Stimulated activated CD8-positive, alpha-beta memory T cell treated with anti-CD3 and anti-CD28 coated beads, Interleukin-4, amount 100 ng/mL, for 48 hours (primary cell): ENCODE data around the gene NPAS1.
"Not testable (repeated sequence)": the region's sequence is repeated elsewhere in the genome, so short reads cannot be mapped to it uniquely, and the experiment has no call there.

ENCODE experiments used
- DNase-seq: peaks from one replicate; pipeline ENCODE4 v3.0.0-alpha.2; 2020

Gene NPAS1

GRCh38 chr19:47047272-47047762, 27.7 kb downstream of the NPAS1 start:
- DNase-seq: no peak

DNA sequence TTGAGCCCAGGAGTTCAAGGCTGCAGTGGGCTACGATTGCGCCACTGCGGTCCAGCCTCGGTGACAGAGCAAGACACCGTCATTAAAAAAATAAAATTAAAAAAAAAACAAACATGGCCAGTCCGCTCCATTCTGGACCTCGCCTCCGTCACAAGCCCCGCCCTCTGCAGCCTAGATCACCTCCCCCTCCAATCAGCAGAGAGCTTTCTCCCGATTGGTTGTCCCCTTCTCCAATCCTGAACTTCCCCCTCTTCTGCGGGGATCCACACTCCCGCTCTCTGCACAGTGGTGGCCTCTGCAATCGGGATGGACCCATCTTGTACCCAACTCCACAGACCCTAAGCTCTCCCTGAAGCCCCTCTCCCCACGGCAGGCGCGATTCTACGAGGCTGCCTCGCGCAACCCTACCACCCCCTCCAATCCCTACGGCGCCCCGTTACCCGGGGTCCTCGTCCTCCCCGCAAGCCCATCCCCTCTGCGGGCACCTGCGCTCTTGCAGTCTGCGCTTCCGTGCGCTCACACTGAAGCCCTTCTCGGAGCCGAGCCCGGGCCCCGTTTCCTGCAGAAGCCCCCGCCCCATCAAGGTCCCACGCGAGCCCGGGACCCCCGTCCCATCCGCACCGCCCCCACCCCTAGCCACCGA, 28.2 kb downstream of the NPAS1 start:
- peak; percentile 86 for DNase-seq

DNA sequence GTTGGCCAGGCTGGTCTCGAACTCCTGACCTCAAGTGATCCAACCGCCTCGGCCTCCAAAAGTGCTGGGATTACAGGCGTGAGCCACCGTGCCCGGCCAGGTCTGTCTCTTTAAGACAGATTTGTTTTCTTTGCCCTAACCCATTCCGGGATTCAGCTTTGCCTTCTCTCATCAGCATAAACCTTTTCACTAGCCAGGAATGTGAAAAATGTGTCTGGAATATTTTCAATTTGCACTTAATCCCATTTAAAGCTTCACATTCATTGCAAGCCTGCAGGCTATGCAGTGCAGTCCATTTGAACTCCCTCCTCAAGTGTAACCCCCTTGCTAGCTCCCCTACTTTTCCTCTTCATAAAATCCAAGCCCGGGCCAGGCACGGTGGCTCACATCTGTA, 29.7 kb downstream of the NPAS1 start:
- DNase-seq: no peak

DNA sequence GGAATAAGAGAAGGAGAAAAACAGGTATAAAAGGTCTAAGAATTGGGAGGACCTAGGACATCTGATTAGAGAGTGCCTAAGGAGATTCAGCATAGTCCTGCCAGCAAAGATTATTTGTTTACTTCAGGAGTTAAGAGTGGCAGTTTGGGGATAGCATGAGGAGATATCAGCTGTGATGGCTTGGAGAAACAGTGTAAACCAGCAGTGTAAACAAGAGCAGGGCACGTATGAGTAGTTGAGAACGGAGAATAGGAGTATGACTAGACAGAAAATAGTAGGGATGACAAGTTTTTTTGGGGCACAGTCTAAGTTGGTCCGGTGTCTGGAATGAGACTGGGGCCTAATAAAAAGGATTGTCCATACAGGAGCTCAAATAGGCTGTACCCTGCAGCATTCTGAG, 30.9 kb downstream of the NPAS1 start:
- not testable (repeated sequence) for DNase-seq

DNA sequence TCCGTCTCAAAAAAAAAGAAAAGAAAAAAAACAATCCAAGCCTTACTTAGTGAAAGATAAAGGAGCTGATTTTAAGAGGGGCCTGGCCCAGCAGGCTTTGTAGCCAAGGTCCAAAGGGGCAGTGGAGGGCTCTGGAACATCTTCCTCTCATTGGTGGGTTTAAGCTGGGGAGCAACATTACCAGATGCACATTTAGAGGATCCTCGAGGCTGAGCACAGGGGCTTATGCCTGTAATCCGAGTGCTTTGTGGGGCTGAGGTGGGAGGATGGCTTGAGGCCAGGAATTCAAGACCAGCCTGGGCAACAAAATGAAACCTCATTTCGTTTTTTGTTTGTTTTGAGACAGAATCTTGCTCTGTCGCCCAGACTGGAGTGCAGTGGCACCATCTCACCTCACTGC, 36.8 kb downstream of the NPAS1 start:
- DNase-seq: no peak

GRCh38 chr19:47057328-47057727, 37.7 kb downstream of the NPAS1 start:
- no peak for DNase-seq

DNA sequence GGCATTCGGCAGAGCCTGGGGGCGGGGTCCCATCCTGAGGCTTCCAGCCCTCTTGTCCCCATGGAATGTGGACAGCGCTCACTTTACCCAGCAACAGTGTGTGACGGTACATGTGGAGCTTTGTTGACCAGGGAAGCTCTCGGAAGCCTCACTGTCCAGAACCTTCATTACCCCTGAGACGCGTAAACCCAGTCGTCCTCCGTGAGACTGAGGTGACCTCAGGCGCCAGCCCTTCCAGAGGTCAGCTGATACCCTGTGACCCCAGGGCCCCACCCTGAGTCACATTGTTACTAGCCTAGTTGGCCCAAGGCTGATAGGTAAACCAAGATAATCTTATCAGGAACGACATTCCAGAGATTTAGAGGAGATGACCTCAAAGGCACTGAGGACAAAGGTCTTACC, 39.0 kb downstream of the NPAS1 start:
- DNase-seq: no peak

GRCh38 chr19:47063874-47064273, 44.2 kb downstream of the NPAS1 start:
- no peak for DNase-seq

- no peak for DNase-seq
These were observed 45.6 kb downstream of the NPAS1 start for GRCh38 chr19:47065242-47065641.

- no peak for DNase-seq
These were observed 47.0 kb downstream of the NPAS1 start for GRCh38 chr19:47066376-47067214.

DNA sequence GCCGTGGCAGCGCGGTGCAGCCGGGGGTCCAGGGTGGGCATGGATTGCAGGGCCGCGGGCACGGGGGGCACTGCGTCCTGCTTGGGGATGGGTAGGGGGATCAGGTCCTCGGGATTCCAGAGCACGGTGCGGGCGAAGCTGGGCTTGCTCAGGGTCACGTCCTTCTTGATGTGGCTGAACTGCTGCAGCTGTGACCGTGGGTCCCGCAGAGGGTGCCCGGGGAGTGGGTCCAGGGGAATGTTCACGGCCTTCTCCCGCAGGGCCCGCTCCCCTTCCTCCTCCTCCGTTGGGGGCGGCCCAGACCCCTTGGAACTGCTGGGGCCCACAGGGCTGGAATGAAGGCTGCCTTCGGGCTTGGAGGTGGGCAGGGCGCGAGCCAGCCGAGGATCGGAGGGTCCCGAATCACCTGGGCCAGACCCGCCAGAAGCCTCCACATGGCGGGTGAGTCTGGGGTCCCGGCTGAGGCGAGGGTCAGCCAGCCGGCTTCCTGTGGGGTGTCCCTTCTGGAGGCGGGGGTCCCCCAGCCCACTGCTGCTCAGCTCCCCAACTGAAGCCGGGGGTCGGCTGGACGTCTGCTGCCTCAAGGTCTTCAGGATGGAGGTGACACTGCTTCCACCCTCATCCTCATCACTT, 47.7 kb downstream of the NPAS1 start:
- DNase-seq: no peak

- DNase-seq: no peak
These were observed 48.6 kb downstream of the NPAS1 start for GRCh38 chr19:47068246-47068645.

DNA sequence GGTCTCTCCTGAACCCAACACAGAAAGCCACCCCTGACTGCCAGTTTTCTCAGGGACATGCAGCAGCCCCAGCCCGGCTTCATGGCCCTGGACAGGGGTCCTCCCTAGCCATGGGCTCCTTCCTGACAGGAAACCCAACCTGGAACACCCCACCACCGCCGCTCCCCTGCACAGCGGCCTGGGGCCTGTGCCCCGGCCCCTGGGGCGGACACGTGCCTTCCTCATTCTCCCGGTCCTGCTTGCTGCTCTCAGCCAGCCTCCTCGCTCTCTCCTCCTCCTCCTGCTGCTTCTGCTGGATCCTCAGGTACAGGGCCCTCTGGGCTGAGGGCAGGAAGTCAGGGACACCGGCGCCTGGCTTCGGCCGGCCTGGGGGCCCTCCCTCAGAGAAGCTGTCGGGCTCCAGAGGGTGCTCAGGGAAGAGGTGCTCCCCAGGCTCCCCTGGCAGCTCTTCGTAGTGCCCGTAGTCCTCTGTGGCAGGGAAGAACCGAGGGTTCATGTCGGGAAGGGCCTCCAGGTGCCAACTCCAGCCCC, 49.3 kb downstream of the NPAS1 start:
- no peak for DNase-seq

DNA sequence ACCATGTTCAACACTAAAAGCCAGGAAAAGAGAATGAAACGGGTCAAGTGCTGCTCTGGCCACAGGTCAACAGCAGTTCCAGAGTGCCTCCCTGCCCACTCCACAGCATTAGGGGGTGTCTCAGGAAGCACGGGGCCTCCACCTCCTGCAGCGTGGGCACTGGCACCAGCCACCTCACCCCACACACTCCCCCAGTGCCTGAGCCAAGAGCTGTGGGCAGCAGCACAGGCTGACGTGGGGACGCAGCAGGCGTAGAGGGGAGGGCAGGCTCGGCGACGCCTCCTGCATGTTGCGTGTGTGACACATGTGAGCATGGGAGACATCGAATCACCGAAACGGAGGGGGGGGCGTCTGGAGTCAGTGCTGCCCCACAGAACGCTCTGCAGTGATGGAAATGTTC, 50.2 kb downstream of the NPAS1 start:
- DNase-seq: no peak

DNA sequence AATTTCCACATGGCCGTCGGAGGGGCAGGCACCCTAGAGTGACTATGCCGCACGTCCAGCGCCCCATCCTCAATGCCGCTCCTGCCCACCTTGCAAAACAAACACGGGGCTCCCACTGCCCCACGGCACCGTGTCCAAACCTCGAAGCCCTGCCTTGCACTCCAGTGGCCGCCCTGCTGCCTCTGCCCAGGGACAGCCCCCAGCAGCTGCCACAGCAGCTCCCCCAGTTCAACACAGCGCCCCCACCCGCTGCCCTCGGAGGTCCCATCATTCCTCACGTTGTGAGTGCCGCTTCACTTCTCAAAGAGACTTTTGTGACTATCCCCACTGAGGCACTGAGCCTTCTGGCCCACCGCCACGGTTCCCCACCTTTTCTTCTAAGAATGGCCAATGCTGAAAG, 51.1 kb downstream of the NPAS1 start:
- no peak for DNase-seq

DNA sequence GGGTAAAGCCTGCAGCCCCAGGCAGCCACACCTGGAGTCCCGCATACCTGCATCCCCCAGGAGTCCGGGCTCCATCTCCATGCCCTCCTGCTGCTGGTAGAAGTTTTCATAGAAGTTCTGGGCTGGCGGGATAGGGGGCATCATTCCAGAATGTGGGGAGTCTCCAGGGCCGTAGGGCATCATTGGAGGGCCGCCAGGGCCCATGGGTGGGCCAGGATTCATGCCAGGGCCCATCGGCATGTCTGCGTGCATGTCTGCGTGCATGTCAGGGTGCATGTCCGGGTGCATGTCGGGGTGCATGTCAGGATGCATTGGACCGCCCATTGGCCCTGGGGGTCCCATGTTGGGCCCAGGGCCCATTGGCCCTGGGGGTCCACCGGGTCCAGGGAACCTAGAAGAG, 52.1 kb downstream of the NPAS1 start:
- DNase-seq: no peak

- DNase-seq: no peak
These were observed 52.7 kb downstream of the NPAS1 start for GRCh38 chr19:47072323-47072722.

DNA sequence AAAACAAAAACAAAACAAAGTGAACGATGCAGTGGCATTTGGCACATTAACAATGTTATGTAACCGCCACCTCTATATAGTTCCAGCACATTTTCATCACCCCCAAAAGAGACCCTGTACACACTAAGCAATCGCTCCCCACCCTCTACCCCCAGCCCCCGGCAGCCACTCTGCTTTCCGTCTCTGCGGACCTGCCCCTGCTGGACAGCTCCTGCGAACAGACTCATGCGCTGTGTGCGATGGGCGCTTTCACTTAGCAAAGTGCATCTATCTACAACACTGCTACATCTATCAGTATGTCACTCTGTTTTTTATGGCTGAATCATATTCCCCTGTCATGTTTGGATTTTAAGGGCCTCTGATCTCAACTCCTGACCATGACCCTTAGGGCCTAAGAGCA, 53.9 kb downstream of the NPAS1 start:
- DNase-seq: no peak

DNA sequence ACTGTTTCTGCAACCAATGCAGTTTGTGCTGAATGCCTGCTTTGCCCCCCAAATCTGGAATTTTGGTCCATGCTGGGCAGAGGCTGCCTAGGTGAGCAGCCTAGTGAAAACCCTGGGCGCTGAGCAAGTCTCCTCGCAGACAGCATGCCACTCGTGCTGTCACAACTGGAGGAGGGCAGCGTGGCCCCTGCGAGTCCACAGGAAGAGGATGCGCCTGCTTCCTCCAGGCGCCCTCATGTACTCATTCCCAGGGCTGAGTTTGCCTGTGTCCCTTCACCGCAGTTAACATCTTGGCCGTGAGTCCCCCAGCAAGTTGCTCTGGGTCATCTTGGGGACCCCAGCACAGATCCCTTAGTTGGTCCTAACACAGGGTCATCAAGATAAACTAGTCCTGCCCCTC, 55.0 kb downstream of the NPAS1 start:
- no peak for DNase-seq

GRCh38 chr19:47075179-47075810, 55.7 kb downstream of the NPAS1 start:
- no peak for DNase-seq

- no peak for DNase-seq
These were observed 56.3 kb downstream of the NPAS1 start for GRCh38 chr19:47075941-47076340.

- not testable (repeated sequence) for DNase-seq
These were observed 58.7 kb downstream of the NPAS1 start for GRCh38 chr19:47078351-47078750.

GRCh38 chr19:47081095-47081494, 61.5 kb downstream of the NPAS1 start:
- DNase-seq: no peak
